NT2/D1 (cell line): ENCODE data around the gene CD44.
"Not testable (repeated sequence)": the region's sequence is repeated elsewhere in the genome, so short reads cannot be mapped to it uniquely, and the experiment has no call there.

Source experiments
- DNase-seq: peaks from one replicate; pipeline ENCODE4 v3.0.0-alpha.2; 2011; ENCODE audit warnings: low read depth, low spot score
- H3K27me3 ChIP-seq: 2 replicates; pipeline ENCODE4 v1.6.0; 2011; ENCODE audit warnings: mild to moderate bottlenecking; ENCODE audit not compliant: insufficient read length, insufficient read depth
- H3K36me3 ChIP-seq: 2 replicates; pipeline ENCODE4 v1.6.1; 2011; ENCODE audit warnings: mild to moderate bottlenecking, low read length, mixed read lengths; ENCODE audit not compliant: insufficient read depth, insufficient read length
- H3K4me1 ChIP-seq: 2 replicates; pipeline ENCODE4 v1.5.1; 2011; ENCODE audit not compliant: insufficient read depth, insufficient read length
- H3K4me3 ChIP-seq: 2 replicates; pipeline ENCODE4 v1.5.1; 2011; ENCODE audit warnings: low read depth; ENCODE audit not compliant: insufficient read length
- H3K9ac ChIP-seq: 2 replicates; pipeline ENCODE4 v1.6.0; 2011; ENCODE audit warnings: low read depth; ENCODE audit not compliant: insufficient read length
- H3K9me3 ChIP-seq: 2 replicates; pipeline ENCODE4 v1.5.1; 2011; ENCODE audit warnings: mild to moderate bottlenecking, low read length; ENCODE audit not compliant: insufficient read depth
- SUZ12 ChIP-seq: IDR thresholded peaks from 2 replicates; pipeline ENCODE4 v1.6.1; 2011; ENCODE audit not compliant: insufficient read length, insufficient read depth; ENCODE audit errors: extremely low read depth
- YY1 ChIP-seq: IDR thresholded peaks from 2 replicates; pipeline ENCODE4 v1.6.1; 2011; ENCODE audit not compliant: insufficient read length, insufficient read depth
- ZNF274 ChIP-seq: IDR thresholded peaks from 2 replicates; pipeline ENCODE4 v1.6.1; 2011; ENCODE audit warnings: mild to moderate bottlenecking, low read depth, low read length

The CD44 gene

GRCh38 chr11:35106595-35106994 lies 32.4 kb upstream of the CD44 start:
- no peaks in the 10 kb centered on the region for H3K27me3 ChIP-seq
- TF ChIP-seq YY1 (no peak), ZNF274 (no peak), SUZ12 (no peak)
- H3K4me1 ChIP-seq: peaks cover 3% of the 10 kb centered on the region
- no peak overlapping the region for H3K4me3 ChIP-seq
- H3K9ac ChIP-seq: no peak overlapping the region
- H3K36me3 ChIP-seq: no peaks in the 10 kb centered on the region
- no peak for DNase-seq
- H3K9me3 ChIP-seq: peaks cover 14% of the 10 kb centered on the region

GRCh38 chr11:35107861-35108260 lies 31.1 kb upstream of the CD44 start:
- H3K4me1 ChIP-seq: peaks cover 3% of the 10 kb centered on the region
- no peak for TF ChIP-seq SUZ12
- no peak for TF ChIP-seq YY1
- TF ChIP-seq ZNF274: no peak
- no peaks in the 10 kb centered on the region for H3K36me3 ChIP-seq
- no peak for DNase-seq
- no peak overlapping the region for H3K4me3 ChIP-seq
- no peaks in the 10 kb centered on the region for H3K27me3 ChIP-seq
- H3K9me3 ChIP-seq: peaks cover 14% of the 10 kb centered on the region
- H3K9ac ChIP-seq: no peak overlapping the region

DNA sequence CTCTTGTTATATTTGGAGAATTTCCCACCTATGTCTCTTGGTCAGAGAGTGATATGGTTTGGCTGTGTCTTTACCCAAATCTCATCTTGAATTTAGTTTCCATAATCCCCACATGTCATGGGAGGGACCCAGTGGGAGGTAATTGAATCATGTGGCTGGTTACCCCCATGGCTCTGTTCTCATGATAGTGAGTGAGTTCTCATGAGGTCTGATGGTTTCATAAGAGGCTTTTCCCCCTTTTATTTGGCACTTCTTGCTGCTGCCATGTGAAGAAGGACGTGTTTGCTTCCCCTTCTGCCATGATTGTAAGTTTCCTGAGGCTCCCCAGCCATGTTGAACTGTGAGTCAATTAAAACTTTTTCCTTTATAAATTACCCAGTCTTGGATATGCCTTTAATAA lies 30.6 kb upstream of the CD44 start:
- not testable (repeated sequence) for H3K36me3 ChIP-seq, H3K4me3 ChIP-seq, DNase-seq, H3K27me3 ChIP-seq, H3K4me1 ChIP-seq, H3K9ac ChIP-seq
- H3K9me3 ChIP-seq: peaks cover 14% of the 10 kb centered on the region

DNA sequence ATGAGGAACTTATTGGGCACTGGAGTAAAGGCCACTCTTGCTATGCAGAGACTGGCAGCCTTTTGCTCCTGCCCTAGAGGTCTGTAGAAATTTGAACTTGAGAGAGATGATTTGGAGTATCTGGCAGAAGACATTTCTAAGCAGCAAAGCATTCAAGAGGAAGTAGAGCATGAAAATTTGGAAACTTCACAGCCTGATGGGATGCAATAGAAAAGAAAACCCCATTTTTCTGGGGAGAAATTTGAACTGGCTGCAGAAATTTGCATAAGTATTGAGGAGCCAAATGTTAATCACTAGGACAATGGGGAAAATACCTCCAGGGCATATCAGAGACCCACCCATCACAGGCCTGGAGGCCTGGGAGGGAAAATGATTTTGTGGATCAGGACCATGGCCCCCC lies 29.9 kb upstream of the CD44 start:
- Histone ChIP-seq H3K36me3 (no peaks in the 10 kb centered on the region), H3K4me1 (peaks cover 3% of the 10 kb centered on the region), H3K9ac (no peak overlapping the region), H3K9me3 (peaks cover 11% of the 10 kb centered on the region), H3K4me3 (no peak overlapping the region), H3K27me3 (no peaks in the 10 kb centered on the region)
- no peak for TF ChIP-seq SUZ12
- TF ChIP-seq YY1: no peak
- TF ChIP-seq ZNF274: no peak
- DNase-seq: no peak

GRCh38 chr11:35109827-35110226 lies 29.1 kb upstream of the CD44 start:
- H3K9me3 ChIP-seq: peaks cover 11% of the 10 kb centered on the region
- no peak for TF ChIP-seq SUZ12
- no peak for TF ChIP-seq ZNF274
- no peak for TF ChIP-seq YY1
- no peak for DNase-seq
- no peaks in the 10 kb centered on the region for H3K27me3 ChIP-seq
- H3K4me1 ChIP-seq: peaks cover 3% of the 10 kb centered on the region
- H3K9ac ChIP-seq: no peak overlapping the region
- no peaks in the 10 kb centered on the region for H3K36me3 ChIP-seq
- no peak overlapping the region for H3K4me3 ChIP-seq

DNA sequence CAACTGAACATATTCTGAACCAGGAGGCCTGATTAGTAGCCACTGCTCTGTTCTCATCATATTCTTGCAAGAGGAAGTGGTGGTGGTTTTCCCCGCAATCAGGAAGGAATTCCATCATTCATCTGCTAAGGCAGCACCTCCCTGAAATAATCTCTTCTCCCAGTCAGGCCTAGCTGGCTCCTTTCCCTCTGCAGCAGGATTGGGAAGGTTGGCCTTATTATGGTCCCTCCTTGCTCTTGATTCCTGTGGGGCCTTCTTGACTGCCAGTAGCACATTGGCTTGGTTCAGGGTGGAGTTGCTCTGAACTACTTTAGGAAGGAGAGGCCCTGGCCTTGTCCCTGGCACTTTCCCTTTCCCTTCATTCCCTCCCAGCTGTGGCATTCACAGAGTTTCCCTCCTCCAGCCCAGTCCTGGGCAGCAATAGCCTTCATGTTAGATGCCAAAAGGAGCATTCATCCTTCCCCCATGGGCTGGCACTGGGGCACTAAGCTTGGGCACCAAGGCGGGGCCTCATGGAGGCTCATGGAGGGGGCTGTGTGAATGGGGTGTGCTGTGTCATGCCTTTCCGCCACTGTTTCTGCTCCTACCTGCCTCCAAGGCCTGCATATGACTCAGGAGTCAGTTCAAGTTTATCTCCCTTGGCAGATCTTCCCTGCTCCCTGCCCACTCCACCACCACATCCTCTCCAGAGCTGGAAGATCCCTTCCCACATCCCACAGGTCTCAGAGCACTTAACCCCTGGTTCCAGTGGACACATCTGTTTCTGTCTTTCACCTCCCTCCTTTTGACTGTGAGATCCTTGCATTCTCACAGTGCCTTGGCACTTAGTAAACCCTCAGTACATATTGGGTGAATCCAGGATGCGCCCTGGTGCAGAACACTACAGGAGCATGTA lies 27.6 kb upstream of the CD44 start:
- Histone ChIP-seq H3K27me3 (no peaks in the 10 kb centered on the region), H3K36me3 (no peaks in the 10 kb centered on the region), H3K4me1 (peaks cover 3% of the 10 kb centered on the region), H3K9me3 (peaks cover 11% of the 10 kb centered on the region), H3K9ac (no peak overlapping the region), H3K4me3 (no peak overlapping the region)
- no peak for TF ChIP-seq SUZ12
- TF ChIP-seq ZNF274: no peak
- no peak for DNase-seq

GRCh38 chr11:35112056-35112845 lies 26.7 kb upstream of the CD44 start:
- TF ChIP-seq ZNF274 (no peak), SUZ12 (no peak), YY1 (no peak)
- no peak for DNase-seq
- H3K9ac ChIP-seq: no peak overlapping the region

More at GRCh38 chr11:35112056-35112845, 26.7 kb upstream of the CD44 start:
- no peaks in the 10 kb centered on the region for H3K27me3 ChIP-seq
- no peaks in the 10 kb centered on the region for H3K36me3 ChIP-seq
- peaks cover 11% of the 10 kb centered on the region for H3K9me3 ChIP-seq
- H3K4me3 ChIP-seq: no peak overlapping the region
- peaks cover 3% of the 10 kb centered on the region for H3K4me1 ChIP-seq
